ENCODE results near the gene PRORP. TPM values are rescaled to one million over a fixed set of nuclear protein-coding genes. Genes with fewer than 3 reads are reported as not detected.

PRORP gene
- total and polyA plus RNA-seq, 2 of the 13 experiments (the other 11 are each of a cell fraction or from before 2014, with no cell fraction given) = 48.9 to 88.7 TPM

- no peak for TF ChIP-seq STAT6 (CRISPR knock-in tag; IDR thresholded peaks at IDR 0.05; ENCODE audit: borderline replicate concordance)
- TF ChIP-seq, protein P1, sequence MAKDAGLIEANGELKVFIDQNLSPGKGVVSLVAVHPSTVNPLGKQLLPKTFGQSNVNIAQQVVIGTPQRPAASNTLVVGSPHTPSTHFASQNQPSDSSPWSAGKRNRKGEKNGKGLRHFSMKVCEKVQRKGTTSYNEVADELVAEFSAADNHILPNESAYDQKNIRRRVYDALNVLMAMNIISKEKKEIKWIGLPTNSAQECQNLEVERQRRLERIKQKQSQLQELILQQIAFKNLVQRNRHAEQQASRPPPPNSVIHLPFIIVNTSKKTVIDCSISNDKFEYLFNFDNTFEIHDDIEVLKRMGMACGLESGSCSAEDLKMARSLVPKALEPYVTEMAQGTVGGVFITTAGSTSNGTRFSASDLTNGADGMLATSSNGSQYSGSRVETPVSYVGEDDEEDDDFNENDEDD (CRISPR knock-in tag; IDR thresholded peaks at IDR 0.05; ENCODE audit: borderline replicate concordance) = no peak
- TF ChIP-seq ZNF501 (CRISPR knock-in tag; IDR thresholded peaks at IDR 0.05) = peak; percentile 62; the same call in 1 of the 2 replicates
- TF ChIP-seq ZFP1 (CRISPR knock-in tag; IDR thresholded peaks at IDR 0.05) = no peak
- TF ChIP-seq ZMYM4 (CRISPR knock-in tag; IDR thresholded peaks at IDR 0.05) = peak; percentile 46
- no peak for TF ChIP-seq SOX13 (IDR thresholded peaks at IDR 0.05)
- TF ChIP-seq SOX13 (CRISPR knock-in tag; conservative IDR thresholded peaks at IDR 0.05 in 1 of 2, IDR thresholded peaks at IDR 0.05 in 1 of 2) = peak in 1 of 2 experiments; percentile 62; a peak in 1 of 4 replicates
- 0 out of 2 replicates have a peak, but pooled peaks have one; percentile 19 for TF ChIP-seq THRA (CRISPR knock-in tag; IDR thresholded peaks at IDR 0.05; ENCODE audit: borderline replicate concordance)
- 0 out of 2 replicates have a peak, but pooled peaks have one; percentile 33 for TF ChIP-seq ZNF335 (CRISPR knock-in tag; IDR thresholded peaks at IDR 0.05)
- TF ChIP-seq AFF4 (CRISPR knock-in tag; IDR thresholded peaks at IDR 0.05) = no peak
- TF ChIP-seq MIXL1 (CRISPR knock-in tag; IDR thresholded peaks at IDR 0.05) = peak; percentile 29; the same call in 1 of the 2 replicates
- TF ChIP-seq ZNF274 (CRISPR knock-in tag; IDR thresholded peaks at IDR 0.05) = peak; percentile 53; the same call in 1 of the 2 replicates
- no peak for TF ChIP-seq RFXANK (CRISPR knock-in tag; IDR thresholded peaks at IDR 0.05)
- TF ChIP-seq POLR2G (IDR thresholded peaks at IDR 0.05; ENCODE audit: low read depth, low read length) = no peak
- TF ChIP-seq HNF4A (CRISPR knock-in tag; IDR thresholded peaks at IDR 0.05) = peak; percentile 80
- 0 out of 2 replicates have a peak, but pooled peaks have one; percentile 6 for TF ChIP-seq ZNF605 (CRISPR knock-in tag; IDR thresholded peaks at IDR 0.05)
- no peak for TF ChIP-seq PCBP2 (optimal IDR thresholded peaks at IDR 0.05; ENCODE audit: low read depth, low read length, poor library complexity, severe bottlenecking)
- TF ChIP-seq HDAC1 (CRISPR knock-in tag; IDR thresholded peaks at IDR 0.05) = peak; percentile 43; the same call in 1 of the 2 replicates
- peak; percentile 50 for TF ChIP-seq TBL1XR1 (IDR thresholded peaks at IDR 0.05; ENCODE audit: borderline replicate concordance, low read length, partially characterized antibody)
- 0 out of 2 replicates have a peak, but pooled peaks have one; percentile 65 for TF ChIP-seq ZNF441 (CRISPR knock-in tag; IDR thresholded peaks at IDR 0.05; ENCODE audit: borderline replicate concordance)
- 0 out of 2 replicates have a peak, but pooled peaks have one; percentile 17 for TF ChIP-seq ISL2 (CRISPR knock-in tag; IDR thresholded peaks at IDR 0.05)
- peak; percentile 77; the same call in 1 of the 2 replicates for TF ChIP-seq RXRB (CRISPR knock-in tag; IDR thresholded peaks at IDR 0.05; ENCODE audit: borderline replicate concordance)
Measured at GRCh38 chr14:35146711-35147149, 24.4 kb downstream of the PRORP start (continued).

Measured in HepG2 (cell line).